Measurements from ENCODE around the gene SYT1.
"Not testable (repeated sequence)": the region's sequence is repeated elsewhere in the genome, so short reads cannot be mapped to it uniquely, and the experiment has no call there.

- TF ChIP-seq CTCF (IDR thresholded peaks at IDR 0.05); ZFX (IDR thresholded peaks at IDR 0.05; ENCODE audit: borderline replicate concordance): not testable (repeated sequence)
These were observed 562.2 kb downstream of the SYT1 start for GRCh38 chr12:79426744-79427143.

Data from 22Rv1 (cell line).